ENCODE data around the gene HEXA.

The HEXA gene
- long read RNA-seq, full-length matches to known transcripts: 1,555 of 1,678 reads
- long read RNA-seq, partial matches to known transcripts: 27 of 1,678 reads
- long read RNA-seq, other reads (novel, unspliced or antisense): 96 of 1,678 reads

DNA sequence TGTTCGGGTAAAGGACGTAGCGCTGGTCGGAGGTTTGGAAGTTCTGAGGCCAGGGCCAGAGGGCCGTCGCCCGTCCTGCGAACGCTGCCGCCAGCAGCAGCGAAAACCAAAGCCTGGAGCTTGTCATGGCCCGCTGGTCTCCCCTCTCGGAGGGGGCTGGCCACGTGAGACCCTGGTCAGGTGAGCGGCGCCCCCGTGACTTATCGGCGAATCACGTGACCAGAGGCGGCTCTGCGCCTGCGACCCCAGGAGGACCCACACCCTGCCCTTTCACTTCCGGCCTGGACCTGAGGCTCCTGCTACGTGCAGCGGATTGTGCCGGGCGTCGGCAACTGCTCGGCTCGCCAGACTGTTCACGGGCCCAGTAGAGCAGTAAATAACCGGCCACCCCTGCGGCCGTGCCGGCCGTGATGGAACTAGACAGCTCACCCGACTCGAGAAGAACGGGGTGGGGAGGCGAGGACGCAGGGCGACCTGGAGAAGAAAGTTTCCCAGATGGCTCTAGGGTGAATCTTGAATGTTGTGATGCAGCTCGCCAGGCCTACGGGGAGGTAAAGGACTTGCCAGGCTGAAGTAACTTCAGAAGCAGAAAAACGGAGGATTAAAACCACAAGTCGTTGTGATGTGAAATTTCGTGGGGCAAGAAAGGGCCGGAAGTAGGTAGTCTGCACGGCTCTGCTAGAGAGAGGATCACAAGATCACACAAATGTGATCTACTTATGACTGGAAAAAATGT is at the start of gene HEXA:
TSS of gene HEXA (minus strand) at position 169 of the 736 bp plus-strand sequence. CDS start at position 127, 42 bp downstream.
- H3K27ac ChIP-seq (replicated peaks): peak within 1 kb of the TSS; percentile 92
- peak within 1 kb of the TSS; percentile 89 for H3K4me3 ChIP-seq (replicated peaks; ENCODE audit: insufficient read depth, low read length)
- peak; percentile 91 to 92 for DNase-seq (ENCODE audit: low read depth in 1 of 2, low spot score in 1 of 2)
- H3K27me3 ChIP-seq (ENCODE audit: insufficient read depth, poor library complexity, severe bottlenecking): no peaks in the 10 kb centered on the region
- TF ChIP-seq, protein P1, sequence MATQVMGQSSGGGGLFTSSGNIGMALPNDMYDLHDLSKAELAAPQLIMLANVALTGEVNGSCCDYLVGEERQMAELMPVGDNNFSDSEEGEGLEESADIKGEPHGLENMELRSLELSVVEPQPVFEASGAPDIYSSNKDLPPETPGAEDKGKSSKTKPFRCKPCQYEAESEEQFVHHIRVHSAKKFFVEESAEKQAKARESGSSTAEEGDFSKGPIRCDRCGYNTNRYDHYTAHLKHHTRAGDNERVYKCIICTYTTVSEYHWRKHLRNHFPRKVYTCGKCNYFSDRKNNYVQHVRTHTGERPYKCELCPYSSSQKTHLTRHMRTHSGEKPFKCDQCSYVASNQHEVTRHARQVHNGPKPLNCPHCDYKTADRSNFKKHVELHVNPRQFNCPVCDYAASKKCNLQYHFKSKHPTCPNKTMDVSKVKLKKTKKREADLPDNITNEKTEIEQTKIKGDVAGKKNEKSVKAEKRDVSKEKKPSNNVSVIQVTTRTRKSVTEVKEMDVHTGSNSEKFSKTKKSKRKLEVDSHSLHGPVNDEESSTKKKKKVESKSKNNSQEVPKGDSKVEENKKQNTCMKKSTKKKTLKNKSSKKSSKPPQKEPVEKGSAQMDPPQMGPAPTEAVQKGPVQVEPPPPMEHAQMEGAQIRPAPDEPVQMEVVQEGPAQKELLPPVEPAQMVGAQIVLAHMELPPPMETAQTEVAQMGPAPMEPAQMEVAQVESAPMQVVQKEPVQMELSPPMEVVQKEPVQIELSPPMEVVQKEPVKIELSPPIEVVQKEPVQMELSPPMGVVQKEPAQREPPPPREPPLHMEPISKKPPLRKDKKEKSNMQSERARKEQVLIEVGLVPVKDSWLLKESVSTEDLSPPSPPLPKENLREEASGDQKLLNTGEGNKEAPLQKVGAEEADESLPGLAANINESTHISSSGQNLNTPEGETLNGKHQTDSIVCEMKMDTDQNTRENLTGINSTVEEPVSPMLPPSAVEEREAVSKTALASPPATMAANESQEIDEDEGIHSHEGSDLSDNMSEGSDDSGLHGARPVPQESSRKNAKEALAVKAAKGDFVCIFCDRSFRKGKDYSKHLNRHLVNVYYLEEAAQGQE (IDR thresholded peaks at IDR 0.05; ENCODE audit: insufficient replicate concordance, low read depth): peak; percentile 43
- peak; percentile 91 for TF ChIP-seq POLR2AphosphoS5 (IDR thresholded peaks at IDR 0.05; ENCODE audit: low read depth)
- TF ChIP-seq, protein P2, sequence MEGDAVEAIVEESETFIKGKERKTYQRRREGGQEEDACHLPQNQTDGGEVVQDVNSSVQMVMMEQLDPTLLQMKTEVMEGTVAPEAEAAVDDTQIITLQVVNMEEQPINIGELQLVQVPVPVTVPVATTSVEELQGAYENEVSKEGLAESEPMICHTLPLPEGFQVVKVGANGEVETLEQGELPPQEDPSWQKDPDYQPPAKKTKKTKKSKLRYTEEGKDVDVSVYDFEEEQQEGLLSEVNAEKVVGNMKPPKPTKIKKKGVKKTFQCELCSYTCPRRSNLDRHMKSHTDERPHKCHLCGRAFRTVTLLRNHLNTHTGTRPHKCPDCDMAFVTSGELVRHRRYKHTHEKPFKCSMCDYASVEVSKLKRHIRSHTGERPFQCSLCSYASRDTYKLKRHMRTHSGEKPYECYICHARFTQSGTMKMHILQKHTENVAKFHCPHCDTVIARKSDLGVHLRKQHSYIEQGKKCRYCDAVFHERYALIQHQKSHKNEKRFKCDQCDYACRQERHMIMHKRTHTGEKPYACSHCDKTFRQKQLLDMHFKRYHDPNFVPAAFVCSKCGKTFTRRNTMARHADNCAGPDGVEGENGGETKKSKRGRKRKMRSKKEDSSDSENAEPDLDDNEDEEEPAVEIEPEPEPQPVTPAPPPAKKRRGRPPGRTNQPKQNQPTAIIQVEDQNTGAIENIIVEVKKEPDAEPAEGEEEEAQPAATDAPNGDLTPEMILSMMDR (IDR thresholded peaks at IDR 0.05; ENCODE audit: insufficient read depth, low read length): no peak
- 0 out of 2 replicates have a peak, but pooled peaks have one; percentile 10 for TF ChIP-seq GABPA (IDR thresholded peaks at IDR 0.05; ENCODE audit: low read depth)

DNA sequence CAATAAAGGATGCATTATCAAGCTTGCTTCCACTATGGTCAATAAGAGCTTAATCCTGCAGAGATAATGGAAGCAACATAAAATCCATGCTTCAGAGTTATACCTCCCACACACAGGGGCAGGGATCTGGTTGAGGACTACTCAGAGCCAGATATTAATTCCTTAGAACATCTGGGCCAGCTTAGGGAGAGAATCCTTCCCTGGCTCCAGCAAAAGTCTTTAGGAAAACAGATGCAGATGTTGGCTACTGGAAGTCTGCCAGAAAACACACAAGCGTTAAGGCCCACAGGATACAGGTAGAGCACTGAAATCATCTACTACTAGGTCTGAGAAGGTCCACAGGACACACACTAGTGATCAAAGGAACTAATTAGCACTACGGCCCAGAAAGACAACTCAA is 47.4 kb upstream of the HEXA start:
- no peak for DNase-seq (ENCODE audit: low read depth in 1 of 2, low spot score in 1 of 2)
- TF ChIP-seq, protein P2 (IDR thresholded peaks at IDR 0.05; ENCODE audit: insufficient read depth, low read length): no peak
- TF ChIP-seq GABPA (IDR thresholded peaks at IDR 0.05; ENCODE audit: low read depth): no peak
- TF ChIP-seq, protein P1 (IDR thresholded peaks at IDR 0.05; ENCODE audit: insufficient replicate concordance, low read depth): no peak
- TF ChIP-seq SPI1 (IDR thresholded peaks at IDR 0.05; ENCODE audit: borderline replicate concordance, low read depth): no peak
- no peak for TF ChIP-seq POLR2AphosphoS5 (IDR thresholded peaks at IDR 0.05; ENCODE audit: low read depth)
- Histone ChIP-seq H3K27me3 (ENCODE audit: insufficient read depth, poor library complexity, severe bottlenecking) (no peaks in the 10 kb centered on the region), H3K27ac (replicated peaks) (no peak overlapping the region), H3K4me3 (replicated peaks; ENCODE audit: insufficient read depth, low read length) (no peak overlapping the region)

DNA sequence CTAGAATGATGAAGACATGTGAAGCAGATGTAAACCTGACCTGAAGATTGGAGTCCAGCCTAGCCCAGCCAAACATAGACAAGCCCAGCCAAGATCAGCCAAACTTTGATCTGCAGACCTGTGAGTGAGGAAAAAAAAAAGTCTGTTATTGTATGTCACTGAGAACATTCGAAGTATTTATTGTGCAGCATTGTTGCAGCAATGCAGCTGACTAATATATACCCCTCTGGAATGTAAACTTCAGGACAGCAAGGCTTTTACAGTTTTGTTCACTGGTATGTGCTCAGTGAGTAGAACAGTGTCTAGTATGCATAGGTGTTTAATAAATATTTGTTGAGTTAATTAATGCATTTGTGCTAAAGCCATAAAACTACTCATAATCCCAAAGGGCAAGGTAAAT is 45.7 kb upstream of the HEXA start:
- no peak for DNase-seq (ENCODE audit: low read depth in 1 of 2, low spot score in 1 of 2)
- Histone ChIP-seq H3K4me3 (replicated peaks; ENCODE audit: insufficient read depth, low read length) (no peak overlapping the region), H3K27ac (replicated peaks) (no peak overlapping the region), H3K27me3 (ENCODE audit: insufficient read depth, poor library complexity, severe bottlenecking) (no peaks in the 10 kb centered on the region)
- TF ChIP-seq POLR2AphosphoS5 (IDR thresholded peaks at IDR 0.05; ENCODE audit: low read depth) (no peak), SPI1 (IDR thresholded peaks at IDR 0.05; ENCODE audit: borderline replicate concordance, low read depth) (no peak), GABPA (IDR thresholded peaks at IDR 0.05; ENCODE audit: low read depth) (no peak)
- TF ChIP-seq, protein P1 (IDR thresholded peaks at IDR 0.05; ENCODE audit: insufficient replicate concordance, low read depth): no peak
- TF ChIP-seq, protein P2 (IDR thresholded peaks at IDR 0.05; ENCODE audit: insufficient read depth, low read length): no peak

Measured in HL-60 (cell line).